HL-60 (cell line): ENCODE measurements around the gene SMCO4.

Experiments
- SPI1 ChIP-seq: IDR thresholded peaks from 2 replicates; pipeline ENCODE4 v1.6.1; 2012; ENCODE audit warnings: low read depth, mild to moderate bottlenecking, borderline replicate concordance
- TF ChIP-seq, protein P1 (sequence below): IDR thresholded peaks from one replicate; pipeline ENCODE4 v1.5.1; 2011; ENCODE audit warnings: low read length, control low read depth, inconsistent platforms; ENCODE audit not compliant: insufficient read depth
- TF ChIP-seq, protein P2 (sequence below): IDR thresholded peaks from 2 replicates; pipeline ENCODE4 v1.6.1; 2012; ENCODE audit warnings: low read depth; ENCODE audit not compliant: insufficient replicate concordance

DNA sequence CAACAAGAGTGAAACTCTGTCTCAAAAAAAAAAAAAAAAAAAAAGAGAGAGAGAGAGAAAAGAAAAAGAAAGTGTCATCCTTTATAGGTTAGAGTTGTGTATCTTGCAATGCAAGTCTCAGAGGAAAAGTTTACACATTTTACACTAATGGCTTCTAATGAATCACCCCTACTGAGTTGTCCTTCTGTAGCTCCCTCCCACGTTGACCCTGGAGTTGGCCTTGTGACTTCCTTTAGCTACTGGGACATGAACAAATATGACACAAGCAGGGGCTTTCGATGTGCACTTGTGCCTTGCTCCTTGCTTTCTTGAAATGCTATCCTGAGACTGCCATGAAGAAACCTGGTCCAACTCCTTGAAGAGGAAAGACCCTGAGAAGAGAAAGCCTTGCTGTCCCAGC is 2.4 kb upstream of the SMCO4 start:
- TF ChIP-seq, protein P1, sequence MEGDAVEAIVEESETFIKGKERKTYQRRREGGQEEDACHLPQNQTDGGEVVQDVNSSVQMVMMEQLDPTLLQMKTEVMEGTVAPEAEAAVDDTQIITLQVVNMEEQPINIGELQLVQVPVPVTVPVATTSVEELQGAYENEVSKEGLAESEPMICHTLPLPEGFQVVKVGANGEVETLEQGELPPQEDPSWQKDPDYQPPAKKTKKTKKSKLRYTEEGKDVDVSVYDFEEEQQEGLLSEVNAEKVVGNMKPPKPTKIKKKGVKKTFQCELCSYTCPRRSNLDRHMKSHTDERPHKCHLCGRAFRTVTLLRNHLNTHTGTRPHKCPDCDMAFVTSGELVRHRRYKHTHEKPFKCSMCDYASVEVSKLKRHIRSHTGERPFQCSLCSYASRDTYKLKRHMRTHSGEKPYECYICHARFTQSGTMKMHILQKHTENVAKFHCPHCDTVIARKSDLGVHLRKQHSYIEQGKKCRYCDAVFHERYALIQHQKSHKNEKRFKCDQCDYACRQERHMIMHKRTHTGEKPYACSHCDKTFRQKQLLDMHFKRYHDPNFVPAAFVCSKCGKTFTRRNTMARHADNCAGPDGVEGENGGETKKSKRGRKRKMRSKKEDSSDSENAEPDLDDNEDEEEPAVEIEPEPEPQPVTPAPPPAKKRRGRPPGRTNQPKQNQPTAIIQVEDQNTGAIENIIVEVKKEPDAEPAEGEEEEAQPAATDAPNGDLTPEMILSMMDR = no peak
- TF ChIP-seq, protein P2, sequence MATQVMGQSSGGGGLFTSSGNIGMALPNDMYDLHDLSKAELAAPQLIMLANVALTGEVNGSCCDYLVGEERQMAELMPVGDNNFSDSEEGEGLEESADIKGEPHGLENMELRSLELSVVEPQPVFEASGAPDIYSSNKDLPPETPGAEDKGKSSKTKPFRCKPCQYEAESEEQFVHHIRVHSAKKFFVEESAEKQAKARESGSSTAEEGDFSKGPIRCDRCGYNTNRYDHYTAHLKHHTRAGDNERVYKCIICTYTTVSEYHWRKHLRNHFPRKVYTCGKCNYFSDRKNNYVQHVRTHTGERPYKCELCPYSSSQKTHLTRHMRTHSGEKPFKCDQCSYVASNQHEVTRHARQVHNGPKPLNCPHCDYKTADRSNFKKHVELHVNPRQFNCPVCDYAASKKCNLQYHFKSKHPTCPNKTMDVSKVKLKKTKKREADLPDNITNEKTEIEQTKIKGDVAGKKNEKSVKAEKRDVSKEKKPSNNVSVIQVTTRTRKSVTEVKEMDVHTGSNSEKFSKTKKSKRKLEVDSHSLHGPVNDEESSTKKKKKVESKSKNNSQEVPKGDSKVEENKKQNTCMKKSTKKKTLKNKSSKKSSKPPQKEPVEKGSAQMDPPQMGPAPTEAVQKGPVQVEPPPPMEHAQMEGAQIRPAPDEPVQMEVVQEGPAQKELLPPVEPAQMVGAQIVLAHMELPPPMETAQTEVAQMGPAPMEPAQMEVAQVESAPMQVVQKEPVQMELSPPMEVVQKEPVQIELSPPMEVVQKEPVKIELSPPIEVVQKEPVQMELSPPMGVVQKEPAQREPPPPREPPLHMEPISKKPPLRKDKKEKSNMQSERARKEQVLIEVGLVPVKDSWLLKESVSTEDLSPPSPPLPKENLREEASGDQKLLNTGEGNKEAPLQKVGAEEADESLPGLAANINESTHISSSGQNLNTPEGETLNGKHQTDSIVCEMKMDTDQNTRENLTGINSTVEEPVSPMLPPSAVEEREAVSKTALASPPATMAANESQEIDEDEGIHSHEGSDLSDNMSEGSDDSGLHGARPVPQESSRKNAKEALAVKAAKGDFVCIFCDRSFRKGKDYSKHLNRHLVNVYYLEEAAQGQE = no peak
- no peak for TF ChIP-seq SPI1
